ENCODE data around the gene ELP4.

ELP4 gene

GRCh38 chr11:31804312-31805036 is 294.9 kb downstream of the ELP4 start:
- TF ChIP-seq CTCF (conservative IDR thresholded peaks at IDR 0.05) = no peak

GRCh38 chr11:31805037-31805628 is 295.6 kb downstream of the ELP4 start:
- no peak for TF ChIP-seq CTCF (conservative IDR thresholded peaks at IDR 0.05)
- no peak overlapping the region for H3K27ac ChIP-seq

More at GRCh38 chr11:31804312-31805036, 294.9 kb downstream of the ELP4 start:
- H3K27ac ChIP-seq = no peak overlapping the region

DNA sequence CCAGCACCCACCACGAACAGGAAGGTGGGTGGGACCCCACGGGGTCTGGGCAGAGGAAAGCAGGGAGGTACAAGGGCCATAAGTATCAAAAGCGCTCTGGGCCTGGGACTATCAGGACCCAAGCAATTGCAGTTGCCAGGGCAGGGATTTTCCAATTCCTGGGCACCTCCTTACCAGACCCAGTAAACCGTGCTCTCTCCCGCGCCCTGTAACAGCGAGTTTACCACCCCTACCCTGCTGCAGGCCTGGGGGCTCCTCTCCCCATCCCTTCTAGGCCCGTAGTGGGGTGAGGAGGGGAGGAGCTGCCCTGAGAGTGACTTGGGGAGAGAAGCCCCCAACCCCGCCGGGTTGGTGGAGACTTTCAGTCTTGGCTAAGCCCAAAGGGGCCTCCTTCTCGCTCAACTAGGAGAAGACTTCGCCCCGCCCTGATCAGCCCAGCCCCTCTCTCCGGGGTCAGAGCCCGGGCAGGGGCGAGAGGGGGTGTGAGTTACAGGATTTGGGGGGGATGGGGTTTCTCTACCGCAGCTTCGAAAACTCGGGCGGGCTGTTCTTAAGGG is 296.1 kb downstream of the ELP4 start:
- H3K27ac ChIP-seq = no peak overlapping the region
- TF ChIP-seq CTCF (conservative IDR thresholded peaks at IDR 0.05) = no peak

- TF ChIP-seq CTCF (conservative IDR thresholded peaks at IDR 0.05) = no peak
- H3K27ac ChIP-seq = no peak overlapping the region
Measured at GRCh38 chr11:31806186-31806927, 296.8 kb downstream of the ELP4 start.

GRCh38 chr11:31806928-31807798 is 297.6 kb downstream of the ELP4 start:
- TF ChIP-seq CTCF (conservative IDR thresholded peaks at IDR 0.05) = no peak
- H3K27ac ChIP-seq = no peak overlapping the region

DNA sequence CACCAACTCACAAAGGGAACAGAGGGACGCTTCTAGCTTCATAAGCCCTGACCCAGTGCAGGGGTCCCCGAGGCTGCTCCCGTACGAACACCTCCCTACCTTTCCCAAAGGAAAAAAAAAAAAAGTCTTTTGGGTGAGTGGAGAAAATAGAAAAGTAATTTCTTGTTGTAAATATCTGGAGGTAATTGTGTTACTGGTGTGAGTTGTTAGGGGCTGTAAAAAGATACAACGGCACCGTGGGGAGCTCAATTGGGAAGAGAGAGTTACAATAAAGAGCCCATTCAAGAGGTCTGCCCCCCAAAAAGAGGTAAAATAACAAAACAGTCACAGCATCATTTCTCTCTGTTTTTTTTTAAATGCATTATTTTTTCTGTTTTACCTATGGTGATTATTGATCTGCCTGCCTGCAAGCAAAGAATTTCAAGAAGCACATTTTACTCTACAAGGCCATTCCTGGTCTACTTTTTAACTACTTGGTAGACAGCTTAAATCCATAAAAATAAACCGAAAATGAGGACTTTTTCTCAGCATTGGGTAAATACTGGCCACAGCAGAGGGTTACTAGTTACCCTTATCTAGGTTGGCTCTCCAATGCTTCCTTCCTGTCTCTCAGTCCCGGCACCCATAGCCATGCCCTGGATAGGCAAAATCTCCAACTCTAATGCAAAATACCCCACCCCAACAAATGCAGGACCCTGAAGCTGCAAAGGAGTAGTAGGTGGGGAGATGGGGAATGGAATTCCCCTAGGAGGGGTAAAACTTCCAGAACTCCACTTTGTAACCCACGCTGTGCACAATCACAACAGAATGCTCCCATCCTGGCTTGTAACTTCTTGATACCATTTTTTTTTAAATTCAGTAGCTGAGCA is 298.5 kb downstream of the ELP4 start:
- TF ChIP-seq CTCF (conservative IDR thresholded peaks at IDR 0.05) = no peak

More for the DNA sequence above, 298.5 kb downstream of the ELP4 start:
- H3K27ac ChIP-seq = no peak overlapping the region

Measured in VCaP (cell line).